ENCODE results near the gene TRIM47. TPM values are rescaled to one million over a fixed set of nuclear protein-coding genes. Genes with fewer than 3 reads are reported as not detected.
"Not testable (repeated sequence)": the region's sequence is repeated elsewhere in the genome, so short reads cannot be mapped to it uniquely, and the experiment has no call there.

Gene TRIM47
- total RNA-seq, 6 experiments from 2014 or later = 1.0 to 2.3 (median 1.5) TPM

DNA sequence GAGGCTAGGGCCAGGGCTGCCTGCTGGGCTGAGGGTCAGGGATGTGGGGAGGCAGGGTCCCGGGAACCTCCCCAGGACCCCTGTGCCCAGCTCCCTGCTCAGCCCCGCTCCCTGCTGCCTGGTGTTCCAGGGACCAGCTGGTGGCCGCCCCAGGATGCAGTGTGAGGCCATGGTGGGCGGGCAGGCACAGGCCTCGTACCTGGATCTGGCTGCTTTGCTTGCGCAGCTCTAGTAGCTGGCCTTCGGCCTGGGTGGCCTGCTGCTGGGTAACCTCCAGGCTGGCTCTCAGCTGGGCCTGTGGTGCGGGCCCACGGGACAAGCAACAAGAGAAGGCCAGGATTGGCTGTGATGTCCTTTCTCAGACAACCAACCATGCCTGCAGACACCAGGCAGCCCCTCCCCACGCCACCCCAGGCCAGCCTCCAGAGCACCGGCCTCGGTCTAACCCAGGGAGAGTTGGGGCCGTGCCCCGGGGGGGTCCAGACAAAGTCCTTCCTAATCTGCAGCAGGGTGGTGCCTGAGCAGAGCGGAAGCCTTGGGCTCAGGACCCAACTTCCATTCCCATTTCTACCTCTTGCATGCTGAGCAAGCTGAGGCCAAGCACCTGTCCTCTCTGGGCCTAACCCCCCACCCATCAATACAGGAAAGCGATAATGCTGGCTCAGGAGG, 14.3 kb upstream of the TRIM47 start:
- TF ChIP-seq, protein P1, sequence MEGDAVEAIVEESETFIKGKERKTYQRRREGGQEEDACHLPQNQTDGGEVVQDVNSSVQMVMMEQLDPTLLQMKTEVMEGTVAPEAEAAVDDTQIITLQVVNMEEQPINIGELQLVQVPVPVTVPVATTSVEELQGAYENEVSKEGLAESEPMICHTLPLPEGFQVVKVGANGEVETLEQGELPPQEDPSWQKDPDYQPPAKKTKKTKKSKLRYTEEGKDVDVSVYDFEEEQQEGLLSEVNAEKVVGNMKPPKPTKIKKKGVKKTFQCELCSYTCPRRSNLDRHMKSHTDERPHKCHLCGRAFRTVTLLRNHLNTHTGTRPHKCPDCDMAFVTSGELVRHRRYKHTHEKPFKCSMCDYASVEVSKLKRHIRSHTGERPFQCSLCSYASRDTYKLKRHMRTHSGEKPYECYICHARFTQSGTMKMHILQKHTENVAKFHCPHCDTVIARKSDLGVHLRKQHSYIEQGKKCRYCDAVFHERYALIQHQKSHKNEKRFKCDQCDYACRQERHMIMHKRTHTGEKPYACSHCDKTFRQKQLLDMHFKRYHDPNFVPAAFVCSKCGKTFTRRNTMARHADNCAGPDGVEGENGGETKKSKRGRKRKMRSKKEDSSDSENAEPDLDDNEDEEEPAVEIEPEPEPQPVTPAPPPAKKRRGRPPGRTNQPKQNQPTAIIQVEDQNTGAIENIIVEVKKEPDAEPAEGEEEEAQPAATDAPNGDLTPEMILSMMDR (IDR thresholded peaks at IDR 0.05) = no peak
- H3K9me3 Mint-ChIP-seq = no peaks in the 10 kb centered on the region
- no peaks in the 10 kb centered on the region for H3K36me3 Mint-ChIP-seq (ENCODE audit: low read depth)
- H3K4me1 Mint-ChIP-seq (ENCODE audit: low read depth) = peaks cover 18% of the 10 kb centered on the region
- peaks cover 6% of the 10 kb centered on the region for H3K27me3 Mint-ChIP-seq (ENCODE audit: insufficient read depth)
- no peak overlapping the region for H3K27ac Mint-ChIP-seq
- no peak for DNase-seq
- no peak overlapping the region for H3K4me3 Mint-ChIP-seq

DNA sequence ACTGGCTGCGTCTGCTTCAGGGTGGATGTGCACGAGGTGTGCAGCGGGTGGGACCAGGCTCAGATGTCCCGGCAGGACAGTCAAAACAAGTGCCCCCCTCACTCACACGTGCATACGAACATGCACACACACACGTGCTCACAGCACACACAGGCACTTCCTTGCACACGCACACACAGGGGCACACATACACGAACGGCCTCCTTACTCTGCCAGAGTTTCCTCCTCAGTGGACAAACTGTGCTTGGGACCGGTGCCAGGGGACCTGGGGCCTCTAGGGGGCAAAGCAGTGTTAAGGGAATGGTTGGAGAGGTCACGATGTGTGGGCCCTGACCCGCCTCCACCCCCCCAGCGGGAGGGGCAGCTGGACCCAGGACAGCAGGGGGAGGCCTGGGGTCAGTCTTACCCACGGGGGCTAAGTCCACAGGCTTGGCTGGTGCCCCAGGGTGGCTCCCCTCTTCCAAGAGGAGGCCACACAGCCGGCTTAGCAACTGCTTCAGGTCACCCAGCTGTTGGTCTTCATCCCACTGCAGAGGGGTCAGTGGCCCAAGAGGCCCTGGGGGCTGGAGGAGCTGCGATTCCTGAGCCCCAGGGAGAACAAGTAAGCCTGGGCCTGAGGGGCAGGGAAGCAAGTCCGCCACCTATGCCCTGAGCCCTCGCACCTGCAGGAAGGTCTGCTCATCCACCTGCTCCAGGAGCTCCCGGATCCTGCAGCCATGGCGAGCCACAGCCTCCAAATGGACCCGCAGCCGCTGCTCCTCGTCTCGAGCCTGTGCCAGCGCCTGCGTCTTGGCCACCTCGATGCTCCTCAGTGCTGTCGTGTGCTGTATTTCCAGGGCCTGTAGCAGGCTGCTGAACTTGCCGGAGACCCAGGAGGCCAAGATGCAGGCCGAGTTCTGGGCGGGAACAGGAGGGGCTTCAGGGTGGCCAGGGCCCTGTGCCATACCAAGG, 13.5 kb upstream of the TRIM47 start:
- H3K27me3 Mint-ChIP-seq (ENCODE audit: insufficient read depth) = peaks cover 6% of the 10 kb centered on the region
- no peak for DNase-seq
- H3K4me3 Mint-ChIP-seq = no peak overlapping the region
- H3K27ac Mint-ChIP-seq = no peak overlapping the region
- H3K9me3 Mint-ChIP-seq = no peaks in the 10 kb centered on the region
- TF ChIP-seq, protein P1 (IDR thresholded peaks at IDR 0.05) = no peak
- H3K36me3 Mint-ChIP-seq (ENCODE audit: low read depth) = no peaks in the 10 kb centered on the region
- H3K4me1 Mint-ChIP-seq (ENCODE audit: low read depth) = peaks cover 11% of the 10 kb centered on the region

DNA sequence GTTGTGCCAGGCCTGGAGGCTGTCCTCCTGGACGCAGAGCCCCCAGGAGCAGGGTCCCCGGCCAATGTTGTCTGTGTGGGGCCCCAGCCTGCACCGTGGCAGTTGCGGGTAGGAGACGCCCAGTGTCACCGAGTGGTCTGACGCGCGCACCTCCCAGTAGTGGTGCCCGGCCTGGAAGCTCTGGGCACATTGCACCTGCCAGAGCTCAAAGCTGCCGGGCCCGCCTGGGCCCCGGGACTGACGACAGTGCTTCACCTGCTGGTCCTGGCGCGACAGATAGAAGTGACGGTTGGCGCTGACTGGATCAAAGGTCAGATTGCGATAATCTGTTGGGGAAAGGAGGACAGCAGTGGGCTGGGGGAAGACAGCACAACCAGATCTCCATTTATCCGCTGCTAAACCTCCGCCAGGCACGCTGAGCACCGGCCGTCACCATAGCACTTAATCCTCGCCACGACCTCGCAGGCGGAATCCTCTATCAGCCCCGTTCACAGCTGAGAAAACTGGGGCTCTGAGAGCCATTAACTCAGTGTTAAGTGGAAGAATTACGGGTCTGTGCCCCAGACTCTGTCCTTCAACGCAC, 12.7 kb upstream of the TRIM47 start:
- no peak overlapping the region for H3K27ac Mint-ChIP-seq
- peaks cover 11% of the 10 kb centered on the region for H3K4me1 Mint-ChIP-seq (ENCODE audit: low read depth)
- DNase-seq = no peak
- H3K9me3 Mint-ChIP-seq = no peaks in the 10 kb centered on the region
- H3K4me3 Mint-ChIP-seq = no peak overlapping the region
- H3K36me3 Mint-ChIP-seq (ENCODE audit: low read depth) = no peaks in the 10 kb centered on the region
- peaks cover 7% of the 10 kb centered on the region for H3K27me3 Mint-ChIP-seq (ENCODE audit: insufficient read depth)
- TF ChIP-seq, protein P1 (IDR thresholded peaks at IDR 0.05) = no peak

DNA sequence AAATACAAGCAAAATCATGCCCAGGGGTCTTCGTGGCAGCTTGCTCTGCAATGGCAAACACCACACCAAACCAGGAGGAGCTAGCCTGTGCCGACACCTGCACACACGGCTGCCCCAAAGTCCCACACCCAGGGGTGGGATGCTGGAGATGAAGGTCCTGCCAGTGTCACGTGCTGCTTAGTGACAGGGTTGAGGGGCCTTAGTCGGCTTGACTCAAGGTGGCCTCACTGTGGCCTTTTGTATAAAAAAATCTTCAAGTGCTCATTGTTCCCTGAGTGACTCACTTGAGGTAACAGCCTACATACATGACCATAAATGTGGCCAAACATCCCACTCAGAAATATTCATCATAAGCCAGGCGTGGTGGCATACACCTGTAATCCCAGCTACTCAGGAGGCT, 11.1 kb upstream of the TRIM47 start:
- Mint-ChIP-seq H3K27ac (no peak overlapping the region), H3K4me3 (no peak overlapping the region), H3K27me3 (ENCODE audit: insufficient read depth) (peaks cover 9% of the 10 kb centered on the region), H3K9me3 (no peaks in the 10 kb centered on the region), H3K4me1 (ENCODE audit: low read depth) (no peaks in the 10 kb centered on the region), H3K36me3 (ENCODE audit: low read depth) (no peaks in the 10 kb centered on the region)
- TF ChIP-seq, protein P1 (IDR thresholded peaks at IDR 0.05) = no peak
- DNase-seq = no peak

DNA sequence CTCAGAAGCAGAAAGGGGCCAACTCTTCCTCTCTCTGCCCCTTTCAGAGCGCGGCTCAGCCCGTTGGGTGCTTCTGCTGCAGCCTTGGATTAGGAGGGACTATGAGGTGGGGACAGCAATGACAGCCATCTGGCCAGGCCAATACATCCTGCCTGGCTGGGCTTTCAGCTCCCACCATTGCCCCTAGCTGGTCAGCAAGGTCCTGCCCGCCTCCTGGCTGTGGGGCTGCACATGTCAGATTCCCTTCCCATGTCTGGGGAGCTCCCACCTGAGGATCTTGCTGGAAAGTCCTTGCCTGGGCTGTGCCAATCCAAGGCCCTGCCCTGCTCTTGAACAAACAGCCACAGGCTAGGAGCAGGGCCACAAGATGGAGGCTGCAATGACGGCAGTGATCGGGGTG, 10.1 kb upstream of the TRIM47 start:
- Mint-ChIP-seq H3K4me3 (no peak overlapping the region), H3K4me1 (ENCODE audit: low read depth) (no peaks in the 10 kb centered on the region), H3K36me3 (ENCODE audit: low read depth) (no peaks in the 10 kb centered on the region), H3K27me3 (ENCODE audit: insufficient read depth) (peaks cover 9% of the 10 kb centered on the region), H3K9me3 (no peaks in the 10 kb centered on the region), H3K27ac (no peak overlapping the region)
- TF ChIP-seq, protein P1 (IDR thresholded peaks at IDR 0.05) = no peak
- no peak for DNase-seq

DNA sequence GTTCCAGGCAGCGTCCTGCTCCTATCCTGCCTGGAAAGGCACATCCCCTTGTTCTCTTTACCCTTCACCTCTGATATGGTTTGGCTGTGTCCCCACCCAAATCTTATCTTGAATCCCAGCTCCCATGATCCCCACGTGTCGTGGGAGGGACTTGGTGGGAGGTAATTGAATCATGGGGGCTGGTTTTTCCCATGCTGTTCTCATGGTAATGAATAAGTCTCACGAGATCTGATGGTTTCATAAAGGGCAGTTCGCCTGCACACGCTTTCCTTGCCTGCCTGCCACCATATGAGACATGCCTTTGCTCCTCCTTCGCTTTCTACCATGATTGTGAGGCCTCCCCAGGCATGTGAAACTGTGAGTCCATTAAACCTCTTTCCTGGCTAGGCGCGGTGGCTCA, 7.5 kb upstream of the TRIM47 start:
- H3K4me3 Mint-ChIP-seq; H3K27ac Mint-ChIP-seq; H3K9me3 Mint-ChIP-seq; H3K4me1 Mint-ChIP-seq (ENCODE audit: low read depth); DNase-seq; H3K36me3 Mint-ChIP-seq (ENCODE audit: low read depth): not testable (repeated sequence)
- H3K27me3 Mint-ChIP-seq (ENCODE audit: insufficient read depth) = peaks cover 16% of the 10 kb centered on the region

Measured in HFFc6 (cell line).